ENCODE data around the gene FOCAD.

Gene FOCAD

GRCh38 chr9:20870115-20870514 is 186.1 kb downstream of the FOCAD start:
- no peak overlapping the region for H3K27ac ChIP-seq (ENCODE audit: low read depth in 2 of 2, low read length in 2 of 2)
- H3K27me3 ChIP-seq (ENCODE audit: control insufficient read depth in 2 of 2, insufficient read depth in 2 of 2, low read length in 2 of 2), result no peaks in the 10 kb centered on the region
- peaks cover 0 to 5% of the 10 kb centered on the region in 2 donors for H3K36me3 ChIP-seq (ENCODE audit: control insufficient read depth in 2 of 2, insufficient read depth in 2 of 2, low read length in 2 of 2)
- H3K9ac ChIP-seq (ENCODE audit: low read depth in 1 of 2, low read length in 2 of 2), result no peak overlapping the region
- no peak overlapping the region for H3K4me3 ChIP-seq (ENCODE audit: low read length in 2 of 2)
- H3K4me1 ChIP-seq (ENCODE audit: control insufficient read depth in 2 of 2, insufficient read depth in 2 of 2, low read length in 2 of 2), result no peaks in the 10 kb centered on the region
- H3K9me3 ChIP-seq (ENCODE audit: control insufficient read depth in 2 of 2, low read length in 2 of 2), result no peaks in the 10 kb centered on the region

- Histone ChIP-seq H3K27me3 (ENCODE audit: control insufficient read depth in 2 of 2, insufficient read depth in 2 of 2, low read length in 2 of 2) (no peaks in the 10 kb centered on the region), H3K9me3 (ENCODE audit: control insufficient read depth in 2 of 2, low read length in 2 of 2) (no peaks in the 10 kb centered on the region), H3K4me3 (ENCODE audit: low read length in 2 of 2) (no peak overlapping the region), H3K4me1 (ENCODE audit: control insufficient read depth in 2 of 2, insufficient read depth in 2 of 2, low read length in 2 of 2) (no peaks in the 10 kb centered on the region), H3K27ac (ENCODE audit: low read depth in 2 of 2, low read length in 2 of 2) (no peak overlapping the region), H3K9ac (ENCODE audit: low read depth in 1 of 2, low read length in 2 of 2) (no peak overlapping the region), H3K36me3 (ENCODE audit: control insufficient read depth in 2 of 2, insufficient read depth in 2 of 2, low read length in 2 of 2) (peaks cover 0 to 5% of the 10 kb centered on the region in 2 donors)
Measured at GRCh38 chr9:20872340-20872977, 188.4 kb downstream of the FOCAD start.

GRCh38 chr9:20873240-20873865 is 189.3 kb downstream of the FOCAD start:
- no peaks in the 10 kb centered on the region for H3K4me1 ChIP-seq (ENCODE audit: control insufficient read depth in 2 of 2, insufficient read depth in 2 of 2, low read length in 2 of 2)
- H3K27me3 ChIP-seq (ENCODE audit: control insufficient read depth in 2 of 2, insufficient read depth in 2 of 2, low read length in 2 of 2), result no peaks in the 10 kb centered on the region
- no peak overlapping the region for H3K4me3 ChIP-seq (ENCODE audit: low read length in 2 of 2)
- H3K9ac ChIP-seq (ENCODE audit: low read depth in 1 of 2, low read length in 2 of 2), result no peak overlapping the region
- no peak overlapping the region for H3K27ac ChIP-seq (ENCODE audit: low read depth in 2 of 2, low read length in 2 of 2)
- H3K9me3 ChIP-seq (ENCODE audit: control insufficient read depth in 2 of 2, low read length in 2 of 2), result no peaks in the 10 kb centered on the region
- peaks cover 0 to 5% of the 10 kb centered on the region in 2 donors for H3K36me3 ChIP-seq (ENCODE audit: control insufficient read depth in 2 of 2, insufficient read depth in 2 of 2, low read length in 2 of 2)

- Histone ChIP-seq H3K27ac (ENCODE audit: low read depth in 2 of 2, low read length in 2 of 2) (no peak overlapping the region), H3K4me3 (ENCODE audit: low read length in 2 of 2) (no peak overlapping the region), H3K9me3 (ENCODE audit: control insufficient read depth in 2 of 2, low read length in 2 of 2) (no peaks in the 10 kb centered on the region), H3K27me3 (ENCODE audit: control insufficient read depth in 2 of 2, insufficient read depth in 2 of 2, low read length in 2 of 2) (no peaks in the 10 kb centered on the region), H3K36me3 (ENCODE audit: control insufficient read depth in 2 of 2, insufficient read depth in 2 of 2, low read length in 2 of 2) (peaks cover 3 to 8% of the 10 kb centered on the region in 2 donors), H3K4me1 (ENCODE audit: control insufficient read depth in 2 of 2, insufficient read depth in 2 of 2, low read length in 2 of 2) (no peaks in the 10 kb centered on the region), H3K9ac (ENCODE audit: low read depth in 1 of 2, low read length in 2 of 2) (no peak overlapping the region)
Measured at GRCh38 chr9:20880271-20880670, 196.2 kb downstream of the FOCAD start.

GRCh38 chr9:20880675-20881074 is 196.6 kb downstream of the FOCAD start:
- H3K9ac ChIP-seq (ENCODE audit: low read depth in 1 of 2, low read length in 2 of 2), result no peak overlapping the region
- no peak overlapping the region for H3K4me3 ChIP-seq (ENCODE audit: low read length in 2 of 2)
- H3K36me3 ChIP-seq (ENCODE audit: control insufficient read depth in 2 of 2, insufficient read depth in 2 of 2, low read length in 2 of 2), result peaks cover 3 to 8% of the 10 kb centered on the region in 2 donors
- H3K9me3 ChIP-seq (ENCODE audit: control insufficient read depth in 2 of 2, low read length in 2 of 2), result no peaks in the 10 kb centered on the region
- H3K4me1 ChIP-seq (ENCODE audit: control insufficient read depth in 2 of 2, insufficient read depth in 2 of 2, low read length in 2 of 2), result no peaks in the 10 kb centered on the region
- no peak overlapping the region for H3K27ac ChIP-seq (ENCODE audit: low read depth in 2 of 2, low read length in 2 of 2)
- no peaks in the 10 kb centered on the region for H3K27me3 ChIP-seq (ENCODE audit: control insufficient read depth in 2 of 2, insufficient read depth in 2 of 2, low read length in 2 of 2)

GRCh38 chr9:20884985-20885593 is 201.0 kb downstream of the FOCAD start:
- Histone ChIP-seq H3K27me3 (ENCODE audit: control insufficient read depth in 2 of 2, insufficient read depth in 2 of 2, low read length in 2 of 2) (no peaks in the 10 kb centered on the region), H3K9ac (ENCODE audit: low read depth in 1 of 2, low read length in 2 of 2) (no peak overlapping the region), H3K4me1 (ENCODE audit: control insufficient read depth in 2 of 2, insufficient read depth in 2 of 2, low read length in 2 of 2) (no peaks in the 10 kb centered on the region), H3K9me3 (ENCODE audit: control insufficient read depth in 2 of 2, low read length in 2 of 2) (no peaks in the 10 kb centered on the region), H3K36me3 (ENCODE audit: control insufficient read depth in 2 of 2, insufficient read depth in 2 of 2, low read length in 2 of 2) (peaks cover 3 to 8% of the 10 kb centered on the region in 2 donors), H3K4me3 (ENCODE audit: low read length in 2 of 2) (no peak overlapping the region), H3K27ac (ENCODE audit: low read depth in 2 of 2, low read length in 2 of 2) (no peak overlapping the region)

GRCh38 chr9:20898885-20899554 is 215.0 kb downstream of the FOCAD start:
- Histone ChIP-seq H3K4me3 (ENCODE audit: low read length in 2 of 2) (no peak overlapping the region), H3K9ac (ENCODE audit: low read depth in 1 of 2, low read length in 2 of 2) (no peak overlapping the region), H3K4me1 (ENCODE audit: control insufficient read depth in 2 of 2, insufficient read depth in 2 of 2, low read length in 2 of 2) (peaks cover 0 to 8% of the 10 kb centered on the region in 2 donors), H3K36me3 (ENCODE audit: control insufficient read depth in 2 of 2, insufficient read depth in 2 of 2, low read length in 2 of 2) (no peaks in the 10 kb centered on the region), H3K27me3 (ENCODE audit: control insufficient read depth in 2 of 2, insufficient read depth in 2 of 2, low read length in 2 of 2) (no peaks in the 10 kb centered on the region), H3K9me3 (ENCODE audit: control insufficient read depth in 2 of 2, low read length in 2 of 2) (no peaks in the 10 kb centered on the region), H3K27ac (ENCODE audit: low read depth in 2 of 2, low read length in 2 of 2) (no peak overlapping the region)

GRCh38 chr9:20903212-20903611 is 219.2 kb downstream of the FOCAD start:
- H3K9ac ChIP-seq (ENCODE audit: low read depth in 1 of 2, low read length in 2 of 2), result no peak overlapping the region
- no peaks in the 10 kb centered on the region for H3K27me3 ChIP-seq (ENCODE audit: control insufficient read depth in 2 of 2, insufficient read depth in 2 of 2, low read length in 2 of 2)
- H3K27ac ChIP-seq (ENCODE audit: low read depth in 2 of 2, low read length in 2 of 2), result no peak overlapping the region
- H3K36me3 ChIP-seq (ENCODE audit: control insufficient read depth in 2 of 2, insufficient read depth in 2 of 2, low read length in 2 of 2), result no peaks in the 10 kb centered on the region
- no peaks in the 10 kb centered on the region for H3K9me3 ChIP-seq (ENCODE audit: control insufficient read depth in 2 of 2, low read length in 2 of 2)
- no peak overlapping the region for H3K4me3 ChIP-seq (ENCODE audit: low read length in 2 of 2)
- H3K4me1 ChIP-seq (ENCODE audit: control insufficient read depth in 2 of 2, insufficient read depth in 2 of 2, low read length in 2 of 2), result peaks cover 0 to 8% of the 10 kb centered on the region in 2 donors

- no peaks in the 10 kb centered on the region for H3K36me3 ChIP-seq (ENCODE audit: control insufficient read depth in 2 of 2, insufficient read depth in 2 of 2, low read length in 2 of 2)
- no peaks in the 10 kb centered on the region for H3K27me3 ChIP-seq (ENCODE audit: control insufficient read depth in 2 of 2, insufficient read depth in 2 of 2, low read length in 2 of 2)
- H3K9me3 ChIP-seq (ENCODE audit: control insufficient read depth in 2 of 2, low read length in 2 of 2), result no peaks in the 10 kb centered on the region
- H3K27ac ChIP-seq (ENCODE audit: low read depth in 2 of 2, low read length in 2 of 2), result no peak overlapping the region
- peaks cover 0 to 8% of the 10 kb centered on the region in 2 donors for H3K4me1 ChIP-seq (ENCODE audit: control insufficient read depth in 2 of 2, insufficient read depth in 2 of 2, low read length in 2 of 2)
- H3K4me3 ChIP-seq (ENCODE audit: low read length in 2 of 2), result no peak overlapping the region
- H3K9ac ChIP-seq (ENCODE audit: low read depth in 1 of 2, low read length in 2 of 2), result no peak overlapping the region
Measured at GRCh38 chr9:20904995-20905394, 220.9 kb downstream of the FOCAD start.

- H3K36me3 ChIP-seq (ENCODE audit: control insufficient read depth in 2 of 2, insufficient read depth in 2 of 2, low read length in 2 of 2), result no peaks in the 10 kb centered on the region
- H3K9ac ChIP-seq (ENCODE audit: low read depth in 1 of 2, low read length in 2 of 2), result no peak overlapping the region
- H3K4me3 ChIP-seq (ENCODE audit: low read length in 2 of 2), result no peak overlapping the region
- no peak overlapping the region for H3K27ac ChIP-seq (ENCODE audit: low read depth in 2 of 2, low read length in 2 of 2)
- H3K4me1 ChIP-seq (ENCODE audit: control insufficient read depth in 2 of 2, insufficient read depth in 2 of 2, low read length in 2 of 2), result peaks cover 0 to 8% of the 10 kb centered on the region in 2 donors
- H3K9me3 ChIP-seq (ENCODE audit: control insufficient read depth in 2 of 2, low read length in 2 of 2), result no peaks in the 10 kb centered on the region
- no peaks in the 10 kb centered on the region for H3K27me3 ChIP-seq (ENCODE audit: control insufficient read depth in 2 of 2, insufficient read depth in 2 of 2, low read length in 2 of 2)
Measured at GRCh38 chr9:20906326-20906725, 222.3 kb downstream of the FOCAD start.
